HG03342 (cell line): Measurements from ENCODE around the gene GLT1D1.

Experiments used
- ATAC-seq: cut with Tn5 transposase; IDR thresholded peaks from one replicate; pipeline ENCODE4 v1.9.1; 2021; ENCODE audit warnings: mild to moderate bottlenecking, moderate library complexity; ENCODE audit not compliant: unreplicated experiment

Gene GLT1D1

DNA sequence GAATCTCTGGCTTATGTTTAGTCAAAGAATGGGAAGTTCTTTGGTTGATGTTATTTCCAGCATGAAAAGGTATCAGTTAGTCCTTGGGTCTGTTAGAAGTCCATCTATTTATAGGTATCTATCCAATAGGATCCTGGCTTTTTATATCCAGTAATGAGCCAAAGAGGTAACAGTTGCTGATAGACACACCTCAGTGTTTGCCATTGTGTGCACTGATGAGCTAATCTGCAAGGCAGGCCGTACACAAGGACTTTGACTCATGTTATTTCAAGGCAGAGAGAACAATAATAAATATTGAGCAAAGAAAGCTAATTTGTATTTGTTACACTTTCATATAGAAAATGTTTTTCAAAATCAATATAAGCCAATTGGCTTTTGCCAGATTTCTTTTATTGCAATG is 56.4 kb downstream of the GLT1D1 start:
- ATAC-seq = no peak

DNA sequence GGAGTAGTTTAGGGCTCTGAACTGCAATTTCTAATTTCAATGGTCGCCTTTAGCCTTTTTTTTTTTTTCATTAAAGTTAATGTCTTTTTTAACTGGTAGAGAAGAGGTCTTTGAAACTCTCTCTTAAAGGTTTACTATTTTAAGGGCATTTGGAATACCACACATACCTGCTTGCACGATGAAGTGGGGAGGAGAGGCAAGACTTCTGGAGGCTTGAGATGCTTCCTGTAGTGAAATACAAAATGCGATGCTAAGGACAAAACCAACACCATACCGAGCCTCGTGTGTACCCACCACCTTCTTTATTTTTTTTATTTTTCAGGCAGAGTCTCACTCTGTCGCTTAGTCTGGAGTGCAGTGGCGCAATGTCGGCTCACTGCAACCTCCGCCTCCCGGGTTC is 57.4 kb downstream of the GLT1D1 start:
- no peak for ATAC-seq

DNA sequence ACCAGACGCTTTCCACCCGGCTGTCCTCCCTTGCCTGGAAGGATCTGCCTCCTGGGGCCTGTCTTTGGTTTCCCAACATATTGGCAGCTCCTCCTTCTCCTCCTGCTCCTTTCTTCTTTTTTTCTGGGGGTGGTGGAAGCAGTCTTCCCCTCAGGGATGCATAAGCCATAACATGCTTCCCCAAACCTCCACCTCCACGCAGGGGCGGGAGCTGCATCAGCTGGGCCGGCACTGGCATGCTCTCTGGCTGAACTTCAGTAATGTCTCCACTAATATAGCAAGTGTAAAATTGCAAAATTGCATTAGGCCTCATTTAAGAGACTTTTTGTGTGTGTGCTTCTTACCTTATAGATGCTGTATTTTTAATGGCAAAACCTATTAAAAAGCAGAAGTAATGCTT is 58.6 kb downstream of the GLT1D1 start:
- ATAC-seq = no peak

DNA sequence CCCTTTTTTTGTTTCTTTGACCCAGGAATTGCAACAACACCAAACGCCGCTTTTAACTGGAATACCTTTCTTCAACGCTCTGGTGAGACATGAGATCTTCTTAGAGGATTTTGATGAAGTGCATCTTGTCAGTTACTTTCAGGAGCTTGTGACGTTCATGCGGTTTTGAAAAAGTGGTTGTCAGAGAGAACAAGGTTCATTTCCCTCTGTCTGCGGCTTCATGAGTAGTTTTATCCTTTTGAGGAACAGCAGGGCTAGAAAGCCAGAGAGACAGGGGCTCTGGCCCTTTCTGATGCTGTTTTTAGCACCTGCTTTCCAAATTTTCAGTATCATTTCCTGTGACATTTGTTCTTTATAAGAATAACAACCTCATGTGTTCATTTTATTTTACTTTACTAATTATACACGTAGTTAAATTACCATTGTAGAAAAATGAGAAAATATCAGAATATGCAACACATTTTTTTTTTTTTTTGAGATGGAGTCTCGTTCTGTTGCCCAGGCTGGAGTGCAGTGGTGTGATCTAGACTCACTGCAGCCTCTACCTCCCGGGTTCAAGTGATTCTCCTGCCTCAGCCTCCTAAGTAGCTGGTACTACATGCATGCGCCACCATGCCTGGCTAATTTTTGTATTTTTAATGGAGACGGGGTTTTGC is 61.8 kb downstream of the GLT1D1 start:
- ATAC-seq = peak; percentile 66

DNA sequence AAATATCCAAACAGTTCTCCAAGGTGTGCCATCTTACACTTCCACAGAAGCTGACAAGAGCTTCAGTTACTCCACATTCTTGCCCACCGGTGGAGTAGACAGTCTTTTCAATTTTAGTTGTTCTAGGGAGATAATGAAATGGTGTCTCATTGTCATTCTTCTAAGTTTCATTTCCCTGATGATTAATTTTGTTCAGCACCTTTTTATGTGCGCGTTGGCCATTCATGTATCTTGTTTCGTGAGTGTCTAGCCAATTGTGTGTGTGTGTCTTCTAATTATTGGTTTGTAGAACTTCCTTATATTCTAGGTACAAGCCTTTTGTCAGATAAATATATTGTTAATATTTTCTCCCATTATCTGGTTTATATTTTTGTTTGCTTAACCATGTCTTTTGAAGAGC is 63.1 kb downstream of the GLT1D1 start:
- ATAC-seq = no peak

DNA sequence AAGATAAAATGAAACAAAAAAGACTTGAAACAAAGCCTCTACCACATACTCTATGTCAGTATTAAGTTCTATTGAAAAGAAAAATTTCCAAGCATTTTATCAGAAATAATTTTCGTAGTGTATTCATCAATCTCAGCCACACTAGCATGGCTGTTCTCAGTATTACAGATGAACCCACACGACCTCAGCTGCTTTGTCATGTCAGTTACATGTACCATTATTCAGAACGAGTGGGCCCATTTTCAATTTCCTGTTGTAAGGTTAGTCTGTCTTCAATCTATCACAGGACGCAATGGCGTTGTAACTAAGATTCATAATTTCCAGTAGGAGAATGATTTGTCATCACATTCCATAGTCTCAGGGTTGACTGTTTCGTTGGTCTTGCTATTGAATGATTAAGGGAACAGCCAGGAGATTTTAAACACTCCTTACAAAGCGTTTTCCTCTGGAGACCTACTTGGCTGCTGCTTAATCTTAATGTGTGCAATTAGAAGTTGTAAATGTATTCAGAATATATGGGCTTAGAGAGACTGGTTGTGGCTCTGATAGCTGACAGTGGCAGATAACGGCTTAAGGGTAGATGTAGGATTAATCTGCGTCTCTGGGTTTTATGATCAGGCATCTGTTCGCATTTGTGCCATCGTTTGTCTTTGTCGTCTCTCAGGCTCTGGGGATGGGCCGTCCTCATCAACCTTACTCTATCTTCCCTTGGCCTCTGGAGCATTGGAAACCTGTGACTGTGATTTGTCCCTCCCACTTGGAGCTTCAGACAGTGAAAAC is 65.4 kb downstream of the GLT1D1 start:
- no peak for ATAC-seq

DNA sequence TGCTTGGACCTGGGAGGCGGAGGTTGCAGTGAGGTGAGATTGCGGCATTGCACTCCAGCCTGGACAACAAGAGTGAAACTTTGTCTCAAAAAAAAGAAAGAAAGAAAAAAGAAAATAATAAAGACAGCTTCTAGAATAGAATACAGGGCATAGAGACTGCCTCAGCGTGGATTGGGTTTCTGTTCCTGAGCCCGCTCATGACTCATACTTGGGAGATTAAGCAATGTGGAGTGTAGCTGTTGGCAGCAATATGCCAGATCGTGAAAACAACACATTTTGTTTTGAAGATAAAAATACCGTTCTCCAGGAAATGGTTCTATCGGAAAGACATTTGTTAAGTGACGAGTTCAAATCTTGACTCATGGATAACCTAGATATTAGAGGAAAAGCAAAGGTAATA is 67.2 kb downstream of the GLT1D1 start:
- no peak for ATAC-seq

DNA sequence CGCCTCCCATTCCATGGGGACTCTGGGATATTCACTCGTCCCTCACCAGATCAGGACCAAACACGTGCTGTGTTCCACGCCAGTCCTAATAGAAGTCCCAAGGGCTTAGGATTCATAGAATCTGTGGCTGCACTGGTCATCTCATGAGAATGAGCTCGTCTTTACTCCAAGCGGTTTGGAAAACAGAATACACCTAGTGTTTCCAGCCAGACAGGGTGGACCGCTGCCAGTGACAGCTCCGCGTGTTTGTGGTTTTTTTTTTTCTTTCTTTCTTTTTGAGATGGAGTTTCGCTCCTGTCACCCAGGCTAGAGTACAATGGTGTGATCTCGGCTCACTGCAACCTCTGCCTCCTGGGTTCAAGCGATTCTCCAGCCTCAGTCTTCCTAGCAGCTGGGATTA is 75.1 kb downstream of the GLT1D1 start:
- ATAC-seq = no peak

DNA sequence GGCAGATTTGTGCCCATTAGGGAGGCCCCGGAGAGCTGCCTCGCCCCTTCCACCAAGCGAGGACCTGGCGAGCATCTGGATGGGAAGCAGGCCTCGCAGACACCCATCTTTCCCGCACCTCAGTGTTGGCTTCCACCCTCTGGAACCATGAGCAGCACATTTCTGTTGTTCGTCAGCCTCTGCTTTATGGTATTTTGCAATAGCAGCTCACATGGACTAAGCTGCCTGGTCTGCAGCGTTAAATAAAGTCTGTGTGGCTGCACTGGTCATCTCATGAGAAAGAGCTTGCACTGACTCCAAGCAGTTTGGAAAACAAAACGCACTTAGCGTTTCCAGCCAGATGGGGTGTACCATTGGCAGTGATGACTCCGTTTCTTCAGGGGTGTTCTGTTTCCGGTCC is 75.8 kb downstream of the GLT1D1 start:
- no peak for ATAC-seq

DNA sequence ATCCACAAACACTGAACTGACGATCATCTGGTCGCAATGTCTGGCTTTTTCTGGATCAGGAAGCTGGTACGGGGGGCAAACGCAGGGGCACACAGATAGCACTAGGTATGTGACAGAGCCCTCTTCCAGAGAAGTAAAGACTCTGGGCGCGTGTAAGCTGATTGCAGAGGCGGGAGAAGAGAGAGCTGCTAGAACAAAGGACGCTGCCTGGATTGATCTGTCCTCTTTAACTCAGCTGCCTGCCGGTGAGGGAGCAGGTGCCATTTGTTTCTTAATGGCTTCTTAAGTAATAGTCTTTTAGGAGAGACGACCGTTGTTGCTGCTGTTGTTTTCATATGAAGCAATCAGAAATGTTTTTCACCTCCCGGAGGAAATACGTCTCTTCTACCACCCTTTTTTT is 77.3 kb downstream of the GLT1D1 start:
- ATAC-seq = no peak

DNA sequence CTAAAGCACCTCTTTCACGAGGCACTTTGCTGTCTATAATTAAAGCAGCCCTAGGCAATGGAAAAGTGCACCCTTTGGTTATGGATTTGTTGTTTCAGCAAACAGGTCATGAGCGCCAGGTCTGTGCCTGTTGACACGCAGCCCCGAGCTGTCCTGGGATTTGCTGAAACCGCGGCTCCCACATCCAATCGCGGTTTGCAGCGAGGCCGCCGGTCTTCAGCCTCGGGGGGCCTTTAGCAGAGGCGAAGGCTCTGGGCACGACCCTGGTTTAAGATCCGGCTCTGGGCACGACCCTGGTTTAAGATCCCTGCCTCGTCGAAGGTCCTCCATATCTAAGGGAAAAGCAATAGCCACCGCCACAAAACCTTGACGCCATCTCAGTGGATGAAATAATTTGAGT is 79.2 kb downstream of the GLT1D1 start:
- no peak for ATAC-seq

DNA sequence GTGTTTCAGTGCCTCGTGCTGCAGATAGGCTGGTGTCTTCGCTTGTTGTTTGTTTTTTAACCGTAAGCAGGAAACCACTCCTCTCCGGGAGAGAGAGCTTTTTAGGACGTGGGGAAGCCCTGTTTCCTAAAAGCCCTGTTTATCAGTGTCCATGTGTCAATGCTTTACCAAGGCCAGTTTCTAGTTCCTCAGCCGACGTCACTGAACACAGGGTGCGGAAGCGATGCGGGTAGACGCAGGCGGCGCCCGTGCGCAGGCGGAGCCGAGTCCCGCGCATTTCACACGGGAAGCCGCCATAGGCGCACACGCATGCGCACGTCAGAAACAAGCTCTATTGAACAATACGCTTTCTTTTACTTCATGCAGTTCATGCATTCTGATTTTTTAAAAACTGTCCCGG is 79.8 kb downstream of the GLT1D1 start:
- ATAC-seq = no peak

DNA sequence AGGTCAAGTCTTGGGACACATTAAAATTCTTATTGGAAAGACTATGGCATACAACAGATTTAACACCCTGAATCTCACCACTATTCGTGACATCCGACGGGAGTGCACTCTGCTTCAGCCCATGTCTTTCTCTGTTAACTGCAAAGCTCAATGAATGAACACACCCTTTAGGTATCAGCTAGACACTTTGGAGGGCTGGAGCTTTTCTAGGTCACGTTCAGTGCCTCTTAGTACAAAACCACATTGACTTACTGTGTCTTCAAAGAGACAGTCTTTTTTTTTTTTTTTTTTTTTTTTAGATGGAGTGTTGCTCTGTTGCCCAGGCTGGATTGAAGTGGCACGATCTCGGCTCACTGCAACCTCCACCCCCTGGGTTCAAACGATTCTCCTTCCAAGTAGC is 80.6 kb downstream of the GLT1D1 start:
- no peak for ATAC-seq

DNA sequence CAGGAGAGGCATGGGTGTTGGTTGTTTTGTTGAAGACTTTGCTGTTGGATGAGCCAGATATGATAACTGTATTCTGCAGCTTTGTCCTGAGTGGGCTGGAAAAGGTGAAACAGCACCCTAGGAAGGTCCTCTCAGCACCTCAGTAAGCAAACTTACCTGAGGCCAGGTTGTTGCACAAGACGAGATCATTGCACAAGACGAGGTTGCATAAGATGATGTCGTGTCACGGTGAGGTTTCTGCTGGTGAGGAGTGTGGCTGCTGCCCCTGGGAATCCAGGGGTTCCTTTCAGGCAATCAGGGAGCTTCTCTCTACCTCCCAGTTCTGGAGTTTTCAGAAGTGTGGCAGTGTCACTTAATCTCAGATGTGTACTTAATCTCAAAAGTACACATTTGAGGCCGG is 85.6 kb downstream of the GLT1D1 start:
- ATAC-seq = no peak

DNA sequence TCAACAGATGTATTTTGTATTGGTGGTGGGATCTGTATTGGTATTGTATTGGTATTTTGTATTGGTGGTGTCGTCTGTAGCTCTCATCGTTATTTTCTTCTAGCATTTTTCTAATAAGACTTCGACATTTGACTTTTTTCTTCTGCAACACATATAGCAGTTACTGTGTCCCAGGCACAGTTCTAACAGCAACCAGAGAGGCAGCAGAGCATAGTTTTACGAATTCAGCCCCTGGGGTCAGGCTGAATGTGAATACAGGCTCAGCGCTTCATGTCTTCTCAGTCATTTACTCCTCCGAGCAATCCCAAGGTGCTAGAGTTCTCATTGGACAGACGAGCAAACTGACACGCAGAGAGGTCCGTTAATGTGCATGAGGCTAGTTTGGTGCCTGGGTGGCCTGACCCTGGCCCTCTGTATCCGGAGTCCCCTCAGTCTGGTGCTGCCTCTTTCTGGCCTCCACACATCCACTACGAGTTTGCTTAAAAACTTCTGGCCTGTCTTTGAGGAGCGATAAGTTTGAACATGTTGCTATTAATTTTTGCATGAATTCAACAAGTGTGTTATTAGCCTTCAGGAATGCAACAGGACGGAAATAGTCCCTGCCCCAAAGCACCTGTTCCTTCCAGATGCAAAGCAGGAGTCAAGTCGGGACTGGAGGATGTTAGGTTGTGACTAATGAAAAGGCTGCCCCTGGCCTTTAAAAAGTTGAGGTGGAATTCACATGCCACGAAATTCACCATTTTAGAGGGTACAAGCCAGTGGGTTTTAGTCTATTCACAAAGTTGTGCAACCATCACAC is 87.0 kb downstream of the GLT1D1 start:
- ATAC-seq = no peak

DNA sequence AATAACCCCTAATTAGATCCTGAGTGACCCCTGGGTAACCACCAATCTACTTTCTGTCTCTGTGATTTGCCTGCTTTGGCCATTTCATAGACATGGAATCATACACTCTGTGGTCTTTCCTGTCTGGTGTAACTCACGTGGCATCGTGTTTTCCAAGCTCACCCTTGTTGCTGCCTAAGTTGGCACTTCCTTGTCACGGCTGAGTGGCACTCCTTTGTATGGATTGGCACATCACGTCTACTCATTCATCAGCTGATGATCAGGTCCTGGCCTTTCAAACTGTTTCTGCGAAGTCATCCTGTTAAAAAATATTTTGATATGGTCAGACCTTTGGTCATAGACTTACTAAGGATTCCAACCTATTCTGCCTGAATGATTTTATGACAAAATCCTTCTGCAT is 87.7 kb downstream of the GLT1D1 start:
- no peak for ATAC-seq

DNA sequence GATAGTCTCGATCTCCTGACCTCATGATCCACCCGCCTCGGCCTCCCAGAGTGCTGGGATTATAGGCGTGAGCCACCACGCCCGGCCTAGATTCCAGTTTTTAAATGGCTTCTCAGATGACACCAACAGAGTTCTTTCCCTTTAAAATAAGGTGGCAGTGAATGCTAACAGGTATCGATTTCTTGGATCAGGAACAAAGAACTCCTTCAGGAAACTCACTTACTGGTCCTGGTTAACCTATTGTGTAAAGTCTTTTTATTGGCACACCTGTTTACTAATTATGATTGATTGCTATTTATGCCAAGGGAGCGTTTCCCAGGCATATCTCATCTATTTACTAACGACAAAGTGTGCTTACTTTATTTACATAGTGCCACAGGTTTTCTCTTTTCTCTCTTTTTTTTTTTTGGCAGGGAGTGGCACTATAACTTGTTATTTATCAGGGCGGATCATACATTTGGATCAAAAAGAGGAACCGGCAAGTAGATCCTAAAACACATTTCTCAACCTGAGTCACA is 89.7 kb downstream of the GLT1D1 start:
- ATAC-seq = no peak

DNA sequence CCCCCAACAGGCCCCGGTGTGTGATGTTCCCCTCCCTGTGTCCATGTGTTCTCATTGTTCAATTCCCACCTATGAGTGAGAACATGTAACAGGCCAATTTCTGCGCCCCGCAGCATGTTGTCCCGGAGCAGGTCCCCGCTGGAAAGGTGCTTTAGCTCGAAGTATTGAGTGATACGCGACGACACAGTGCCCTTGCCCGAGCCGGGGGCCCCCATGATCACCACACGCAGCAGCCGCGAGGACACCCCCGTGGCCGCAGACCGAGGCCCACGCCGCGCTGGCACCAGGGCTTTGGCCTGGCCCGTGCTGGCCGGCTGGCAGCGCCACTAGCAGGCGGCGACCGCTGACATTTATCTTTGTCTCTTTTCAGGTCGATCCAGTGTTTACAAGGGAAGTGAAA is 91.7 kb downstream of the GLT1D1 start:
- no peak for ATAC-seq

DNA sequence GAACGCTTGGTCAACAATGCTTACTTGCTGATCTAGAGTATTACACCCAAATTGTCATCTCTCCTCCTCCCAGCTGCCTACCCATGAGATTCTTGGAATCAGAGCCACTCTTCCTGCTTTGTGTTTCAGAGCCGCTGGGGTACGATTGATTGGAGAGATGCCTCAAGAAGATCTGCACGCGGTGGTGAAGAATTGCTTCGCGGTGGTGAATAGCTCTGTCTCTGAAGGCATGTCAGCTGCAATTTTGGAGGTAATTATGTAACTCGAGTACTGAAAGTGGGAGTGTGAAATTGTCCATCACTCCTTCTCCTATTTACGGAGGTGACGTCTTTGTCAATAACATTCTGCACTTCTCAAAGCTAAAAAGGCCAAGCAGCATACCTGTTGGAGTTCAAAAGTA is 93.9 kb downstream of the GLT1D1 start:
- no peak for ATAC-seq

DNA sequence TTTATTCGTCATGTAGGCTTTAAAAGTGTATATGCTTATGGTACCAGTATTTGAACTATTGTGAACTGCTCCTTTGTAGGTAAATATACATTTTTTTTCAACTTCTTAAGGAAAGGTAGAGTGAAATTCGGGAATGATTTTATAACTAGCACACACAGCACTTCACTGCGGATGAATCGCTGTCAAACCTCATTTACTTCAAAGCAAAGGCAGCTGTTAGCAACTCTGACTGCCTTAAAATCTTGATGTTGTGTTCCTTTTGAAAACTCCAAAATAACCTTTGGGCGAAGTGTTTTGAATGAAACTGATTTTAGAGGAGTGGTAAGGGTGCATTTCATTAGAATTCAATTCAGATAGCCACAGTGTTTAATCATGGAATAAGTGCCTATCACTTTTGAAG is 95.8 kb downstream of the GLT1D1 start:
- ATAC-seq = no peak

DNA sequence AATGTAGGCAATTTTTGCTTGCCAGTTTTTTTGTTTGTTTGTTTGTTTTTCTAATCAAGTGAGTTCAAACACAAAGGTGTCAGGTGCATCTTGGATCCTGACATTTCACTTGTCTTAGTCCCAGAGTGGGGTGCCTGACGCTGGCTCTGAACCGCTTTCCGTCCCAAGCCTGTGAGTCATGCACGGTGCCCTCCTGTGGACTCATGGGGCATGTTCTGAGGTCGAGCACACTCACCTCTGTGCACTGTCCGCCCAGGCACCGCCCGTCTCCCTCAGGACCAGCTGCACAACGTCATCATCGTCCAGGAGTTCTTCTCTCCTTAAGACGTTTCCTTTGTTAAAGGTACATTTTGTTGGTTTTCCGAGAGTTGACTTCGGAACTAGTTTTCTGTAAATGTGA is 98.2 kb downstream of the GLT1D1 start:
- ATAC-seq = no peak

DNA sequence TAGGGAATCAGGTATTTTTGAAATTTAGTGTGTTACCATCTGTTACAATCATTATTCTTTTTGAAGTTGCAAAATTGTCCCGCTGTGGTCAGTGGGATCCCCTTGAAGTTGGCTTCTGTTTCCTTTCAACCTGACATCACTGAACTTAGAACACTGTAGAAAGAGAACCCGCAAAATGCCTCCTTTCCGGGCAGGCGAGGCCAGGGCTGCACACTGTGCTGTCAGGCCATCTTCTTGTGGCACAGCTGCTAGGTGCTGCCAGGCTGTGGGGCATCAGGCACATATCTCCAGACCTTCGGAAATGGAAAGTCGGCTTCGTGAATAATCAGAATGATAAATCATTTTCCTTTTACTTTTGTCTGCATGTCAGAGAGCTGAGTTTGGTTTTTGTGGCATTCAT is 103.5 kb downstream of the GLT1D1 start:
- no peak for ATAC-seq
